Activated CD4-positive, alpha-beta T cell treated with anti-CD3 and anti-CD28 coated beads, Interleukin-2, amount 10 ng/mL, durations not matched to agents 7 days and 5 days (primary cell): Measurements from ENCODE around the gene SYNJ2. TPM values are rescaled to one million over a fixed set of nuclear protein-coding genes. Genes with fewer than 3 reads are reported as not detected.
"Not testable (repeated sequence)": the region's sequence is repeated elsewhere in the genome, so short reads cannot be mapped to it uniquely, and the experiment has no call there.

Experiments used
- CTCF ChIA-PET: fragments of 350-600 bp; sonication (Branson Sonifier 250); formaldehyde crosslinking; loops from one replicate; lab custom pipeline; 2021; ENCODE audit warnings: antibody characterized with exemption; lab: Charles Lee
- POLR2A ChIA-PET: fragments of 350-600 bp; sonication (Branson Sonifier 250); formaldehyde crosslinking; loops from one replicate; lab custom pipeline; 2021; ENCODE audit warnings: antibody characterized with exemption; lab: Charles Lee
- DNase-seq: peaks from one replicate; pipeline ENCODE4 v3.0.0-alpha.2; 2020
- H3K27ac Mint-ChIP-seq: one replicate; pipeline ENCODE4 v1.8.0; 2021; ENCODE audit warnings: mild to moderate bottlenecking, moderate library complexity, mixed read lengths
- H3K27me3 Mint-ChIP-seq: one replicate; pipeline ENCODE4 v1.8.0; 2021; ENCODE audit warnings: mixed read lengths
- H3K36me3 Mint-ChIP-seq: one replicate; pipeline ENCODE4 v1.8.0; 2021; ENCODE audit warnings: low read depth, mixed read lengths
- H3K4me1 Mint-ChIP-seq: one replicate; pipeline ENCODE4 v1.8.0; 2021; ENCODE audit warnings: mixed read lengths
- H3K4me3 Mint-ChIP-seq: one replicate; pipeline ENCODE4 v1.8.0; 2021; ENCODE audit warnings: mild to moderate bottlenecking, moderate library complexity, mixed read lengths
- H3K9me3 Mint-ChIP-seq: one replicate; pipeline ENCODE4 v1.8.0; 2021; ENCODE audit warnings: mixed read lengths
- total RNA-seq, 2 experiments: library from RNA; stranded (reverse); gene quantifications; one replicate each; pipeline ENCODE4 v1.2.3, GENCODE V29; 2021

SYNJ2 gene
- 10 to 100 TPM; 35.8 to 39.0 TPM for total RNA-seq

DNA sequence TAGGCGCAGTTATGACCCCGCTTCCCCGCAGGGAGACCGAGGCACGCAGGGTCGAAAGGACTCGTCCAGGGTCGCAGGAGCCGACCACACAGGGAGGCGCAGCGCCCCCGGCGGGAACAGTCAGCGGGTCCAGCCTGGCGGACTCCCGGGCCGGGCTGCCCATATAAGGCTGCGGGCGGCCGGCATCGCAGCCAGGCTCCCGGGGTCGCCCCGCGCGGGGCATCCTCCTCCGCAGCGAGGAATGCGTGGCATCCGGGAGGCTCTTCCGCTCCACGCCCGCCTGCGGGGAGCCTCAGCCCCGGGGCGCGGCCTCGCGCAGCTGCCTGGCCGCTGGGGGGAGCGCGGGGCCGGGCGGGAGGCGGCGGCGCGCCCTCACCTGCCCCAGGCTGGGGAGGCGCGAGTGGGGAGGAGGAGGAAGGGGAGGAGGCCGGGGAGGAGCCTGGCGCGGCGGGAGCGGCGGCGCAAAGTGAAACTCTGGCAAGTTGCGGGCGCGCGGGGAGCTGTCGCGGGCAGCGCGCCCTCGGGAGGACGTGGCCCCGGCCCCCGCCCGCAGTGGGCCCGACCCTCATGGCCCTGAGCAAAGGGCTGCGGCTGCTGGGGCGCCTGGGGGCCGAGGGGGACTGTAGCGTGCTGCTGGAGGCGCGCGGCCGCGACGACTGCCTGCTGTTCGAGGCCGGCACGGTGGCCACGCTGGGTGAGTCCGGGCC lies at the start of gene SYNJ2:
TSS of gene SYNJ2 (plus strand) at position 469 of the 707 bp plus-strand sequence. CDS start at position 568, 99 bp downstream.
- Mint-ChIP-seq H3K36me3 (peaks cover 6% of the 10 kb centered on the region), H3K4me3 (peak within 1 kb of the TSS; percentile 96), H3K9me3 (no peaks in the 10 kb centered on the region), H3K4me1 (peaks cover 53% of the 10 kb centered on the region), H3K27ac (peak within 1 kb of the TSS; percentile 88), H3K27me3 (peaks cover 12% of the 10 kb centered on the region)
- DNase-seq, result peak; percentile 89
- POLR2A ChIA-PET, result interaction anchor here (0.6 kb wide), 1 partner anchor 80 kb away, joined by 3 read pairs; no protein-coding TSS in a partner anchor
- CTCF ChIA-PET, result interaction anchor here (0.6 to 1.7 kb wide), 7 partner anchors 9 to 667 kb away, joined by 3 to 8 read pairs (median 4); no protein-coding TSS in a partner anchor

- Mint-ChIP-seq H3K27ac (no peak overlapping the region), H3K9me3 (no peaks in the 10 kb centered on the region), H3K27me3 (no peaks in the 10 kb centered on the region), H3K36me3 (peaks cover 19% of the 10 kb centered on the region), H3K4me1 (peaks cover 8% of the 10 kb centered on the region), H3K4me3 (no peak overlapping the region)
- ChIA-PET CTCF (no interaction called here), POLR2A (no interaction called here)
- no peak for DNase-seq
Measured at GRCh38 chr6:157935786-157936185, 45.9 kb upstream of the SYNJ2 start.

DNA sequence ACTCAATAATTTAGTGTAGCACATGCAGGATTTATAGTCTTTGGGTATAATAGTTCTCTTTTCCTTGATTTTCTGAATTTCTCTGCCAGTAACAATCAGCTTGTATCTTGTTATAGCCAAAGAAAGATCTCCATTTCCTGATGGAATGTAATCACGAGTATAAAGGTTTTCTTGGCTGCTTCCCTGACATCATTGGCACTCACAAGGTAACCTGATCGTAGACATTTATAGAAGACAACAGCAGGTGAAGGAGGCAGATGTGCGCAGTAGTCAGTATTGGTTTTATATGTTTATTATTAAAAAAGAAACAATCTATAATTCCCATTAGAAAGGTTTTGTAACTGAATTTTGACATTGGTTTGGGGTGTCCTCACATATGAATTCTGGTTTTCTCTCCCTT lies 44.3 kb upstream of the SYNJ2 start:
- ChIA-PET CTCF (interaction anchor here (0.8 to 1.3 kb wide), 2 partner anchors 25 to 64 kb away, joined by 3 to 4 read pairs; no protein-coding TSS in a partner anchor), POLR2A (no interaction called here)
- H3K4me1 Mint-ChIP-seq, result peaks cover 8% of the 10 kb centered on the region

DNA sequence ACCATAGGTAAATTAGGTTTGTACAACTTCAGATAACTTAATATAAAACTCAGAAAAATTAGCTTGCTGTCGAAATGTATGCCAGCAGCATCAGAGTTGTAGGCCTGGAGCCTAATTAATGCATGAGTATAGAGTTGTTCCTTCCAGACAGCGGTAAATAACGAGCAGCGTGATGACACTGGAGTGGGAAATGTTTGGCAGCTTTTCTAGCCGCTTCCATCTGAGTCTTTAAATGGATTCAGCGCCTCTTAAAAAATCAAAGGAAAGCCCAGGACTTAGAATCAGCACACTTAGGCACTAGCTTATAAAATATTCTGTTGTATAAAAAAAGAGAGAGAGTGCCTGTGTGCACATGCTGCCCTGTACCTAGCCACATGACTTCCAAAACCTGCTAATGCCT lies 43.7 kb upstream of the SYNJ2 start:
- Mint-ChIP-seq H3K27ac (no peak overlapping the region), H3K4me1 (peaks cover 8% of the 10 kb centered on the region), H3K27me3 (no peaks in the 10 kb centered on the region), H3K4me3 (no peak overlapping the region), H3K36me3 (peaks cover 17% of the 10 kb centered on the region), H3K9me3 (no peaks in the 10 kb centered on the region)
- ChIA-PET POLR2A (no interaction called here), CTCF (interaction anchor here (0.8 to 1.3 kb wide), 3 partner anchors 10 to 64 kb away, joined by 3 to 4 read pairs (median 3); no protein-coding TSS in a partner anchor)
- no peak for DNase-seq

More for the DNA sequence above, 44.3 kb upstream of the SYNJ2 start:
- H3K27me3 Mint-ChIP-seq, result no peaks in the 10 kb centered on the region
- H3K36me3 Mint-ChIP-seq, result peaks cover 17% of the 10 kb centered on the region
- H3K4me3 Mint-ChIP-seq, result no peak overlapping the region
- no peak overlapping the region for H3K27ac Mint-ChIP-seq
- no peaks in the 10 kb centered on the region for H3K9me3 Mint-ChIP-seq
- DNase-seq, result no peak

DNA sequence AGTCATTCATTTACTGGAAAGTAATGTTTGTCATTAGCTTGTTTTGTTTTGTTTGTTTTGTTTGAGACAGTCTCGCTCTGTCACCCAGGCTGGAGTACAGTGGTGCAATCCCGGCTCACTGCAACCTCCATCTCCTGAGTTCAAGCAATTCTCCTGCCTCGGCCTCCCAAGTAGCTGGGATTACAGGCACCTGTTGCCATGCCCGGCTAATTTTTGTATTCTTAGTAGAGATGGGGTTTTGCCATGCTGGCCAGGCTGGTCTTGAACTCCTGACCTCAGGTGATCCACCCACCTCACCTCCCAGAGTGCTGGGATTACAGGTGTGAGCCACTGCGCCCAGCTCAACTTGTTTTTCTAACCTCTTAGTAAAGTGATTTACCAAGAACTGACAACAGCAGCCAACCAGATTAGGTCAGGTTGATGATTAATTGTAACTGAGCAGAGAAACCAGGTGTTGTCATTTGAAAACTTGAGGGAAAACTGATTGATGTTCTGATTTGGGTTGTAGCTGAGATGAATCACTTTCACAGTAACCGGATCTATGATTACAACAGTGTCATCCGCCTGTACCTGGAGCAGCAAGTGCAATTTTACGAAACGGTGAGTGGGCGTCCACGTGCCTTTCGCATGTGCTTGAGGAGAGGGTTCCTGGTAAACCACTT lies 41.2 kb upstream of the SYNJ2 start:
- H3K27ac Mint-ChIP-seq, H3K27me3 Mint-ChIP-seq, POLR2A ChIA-PET, H3K9me3 Mint-ChIP-seq, H3K4me3 Mint-ChIP-seq, DNase-seq, H3K4me1 Mint-ChIP-seq: not testable (repeated sequence)
- CTCF ChIA-PET, result interaction anchor here (0.5 to 1.5 kb wide), 3 partner anchors 11 to 942 kb away, joined by 3 to 4 read pairs (median 3); no protein-coding TSS in a partner anchor
- peaks cover 21% of the 10 kb centered on the region for H3K36me3 Mint-ChIP-seq

DNA sequence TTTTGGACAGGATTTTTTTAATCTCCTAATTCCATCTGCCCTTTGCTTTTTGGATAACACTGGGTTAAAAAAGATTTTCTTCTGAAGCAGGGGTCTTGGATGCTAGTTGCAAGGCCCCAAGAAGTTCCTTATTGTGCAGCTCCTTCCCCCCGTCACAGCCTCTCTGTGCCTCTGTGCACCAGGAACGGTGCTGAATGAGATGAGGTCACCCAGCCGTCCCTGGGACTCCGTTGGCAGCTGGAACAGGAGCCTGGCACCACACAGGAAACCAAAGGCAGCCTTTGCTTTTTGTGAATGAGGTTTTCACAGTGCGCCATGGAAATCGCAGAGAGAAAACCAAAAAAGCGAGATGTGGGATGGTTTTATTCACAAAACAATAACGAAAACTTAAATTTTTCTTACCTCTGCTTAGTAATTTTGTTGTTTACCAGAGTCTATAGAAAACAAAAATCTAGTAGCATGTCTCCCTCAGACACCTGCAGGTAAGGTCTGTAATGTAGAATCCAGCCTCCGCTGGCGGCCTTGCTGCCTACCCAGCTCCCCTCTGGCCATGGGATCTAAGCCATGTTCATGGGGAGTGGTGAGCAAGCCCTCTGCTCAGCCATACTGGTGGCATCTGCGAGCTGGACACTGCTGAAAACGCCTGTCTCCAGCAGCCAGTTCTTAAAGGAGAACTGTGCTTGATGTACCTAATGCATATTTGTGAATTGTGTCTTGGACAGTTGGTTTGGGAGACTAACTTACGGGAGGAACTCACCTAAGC lies 40.4 kb upstream of the SYNJ2 start:
- H3K27me3 Mint-ChIP-seq, result no peaks in the 10 kb centered on the region
- no peak overlapping the region for H3K4me3 Mint-ChIP-seq
- ChIA-PET CTCF (interaction anchor here (0.9 to 1.5 kb wide), 2 partner anchors 10 to 14 kb away, joined by 3 to 4 read pairs; no protein-coding TSS in a partner anchor), POLR2A (no interaction called here)
- H3K4me1 Mint-ChIP-seq, result peaks cover 8% of the 10 kb centered on the region
- no peak for DNase-seq
- peaks cover 21% of the 10 kb centered on the region for H3K36me3 Mint-ChIP-seq
- H3K27ac Mint-ChIP-seq, result no peak overlapping the region
- H3K9me3 Mint-ChIP-seq, result no peaks in the 10 kb centered on the region

DNA sequence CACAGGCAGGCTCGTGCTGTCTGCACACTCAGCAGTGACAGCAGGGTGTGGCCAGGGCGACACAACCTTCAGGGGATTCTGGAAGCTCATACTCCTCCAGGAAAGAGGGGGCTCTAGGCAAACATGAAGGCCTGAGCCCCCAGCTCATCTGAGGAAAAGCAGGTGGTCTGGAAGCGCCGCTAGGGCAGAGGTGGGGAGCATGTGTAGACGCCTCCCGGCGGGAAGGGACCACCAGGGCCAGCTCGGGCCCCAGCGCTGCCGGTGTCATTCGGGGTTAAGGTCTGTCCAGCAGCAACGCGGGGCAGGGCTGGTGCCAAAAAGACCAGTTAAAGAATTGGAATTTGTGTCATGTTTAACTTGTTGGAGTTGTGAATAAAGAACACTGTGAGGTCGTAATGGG lies 39.3 kb upstream of the SYNJ2 start:
- ChIA-PET POLR2A (no interaction called here), CTCF (no interaction called here)
- Mint-ChIP-seq H3K4me1 (peaks cover 6% of the 10 kb centered on the region), H3K27ac (no peak overlapping the region), H3K27me3 (no peaks in the 10 kb centered on the region), H3K9me3 (no peaks in the 10 kb centered on the region), H3K4me3 (no peak overlapping the region), H3K36me3 (peaks cover 21% of the 10 kb centered on the region)
- no peak for DNase-seq

- H3K27ac Mint-ChIP-seq, result no peak overlapping the region
- no peaks in the 10 kb centered on the region for H3K9me3 Mint-ChIP-seq
- CTCF ChIA-PET, result no interaction called here
- no peaks in the 10 kb centered on the region for H3K27me3 Mint-ChIP-seq
- H3K4me3 Mint-ChIP-seq, result no peak overlapping the region
- peaks cover 17% of the 10 kb centered on the region for H3K36me3 Mint-ChIP-seq
- H3K4me1 Mint-ChIP-seq, result peaks cover 6% of the 10 kb centered on the region
- POLR2A ChIA-PET, result interaction anchor here (0.6 kb wide), 1 partner anchor 82 kb away, joined by 3 read pairs; no protein-coding TSS in a partner anchor
- DNase-seq, result no peak
Measured at GRCh38 chr6:157943249-157943963, 38.3 kb upstream of the SYNJ2 start.

- ChIA-PET CTCF (no interaction called here), POLR2A (no interaction called here)
- DNase-seq, result no peak
- peaks cover 4% of the 10 kb centered on the region for H3K27me3 Mint-ChIP-seq
- H3K4me1 Mint-ChIP-seq, result peaks cover 6% of the 10 kb centered on the region
- peaks cover 14% of the 10 kb centered on the region for H3K36me3 Mint-ChIP-seq
- H3K4me3 Mint-ChIP-seq, result no peak overlapping the region
- no peaks in the 10 kb centered on the region for H3K9me3 Mint-ChIP-seq
- H3K27ac Mint-ChIP-seq, result no peak overlapping the region
Measured at GRCh38 chr6:157943964-157944283, 37.7 kb upstream of the SYNJ2 start.

DNA sequence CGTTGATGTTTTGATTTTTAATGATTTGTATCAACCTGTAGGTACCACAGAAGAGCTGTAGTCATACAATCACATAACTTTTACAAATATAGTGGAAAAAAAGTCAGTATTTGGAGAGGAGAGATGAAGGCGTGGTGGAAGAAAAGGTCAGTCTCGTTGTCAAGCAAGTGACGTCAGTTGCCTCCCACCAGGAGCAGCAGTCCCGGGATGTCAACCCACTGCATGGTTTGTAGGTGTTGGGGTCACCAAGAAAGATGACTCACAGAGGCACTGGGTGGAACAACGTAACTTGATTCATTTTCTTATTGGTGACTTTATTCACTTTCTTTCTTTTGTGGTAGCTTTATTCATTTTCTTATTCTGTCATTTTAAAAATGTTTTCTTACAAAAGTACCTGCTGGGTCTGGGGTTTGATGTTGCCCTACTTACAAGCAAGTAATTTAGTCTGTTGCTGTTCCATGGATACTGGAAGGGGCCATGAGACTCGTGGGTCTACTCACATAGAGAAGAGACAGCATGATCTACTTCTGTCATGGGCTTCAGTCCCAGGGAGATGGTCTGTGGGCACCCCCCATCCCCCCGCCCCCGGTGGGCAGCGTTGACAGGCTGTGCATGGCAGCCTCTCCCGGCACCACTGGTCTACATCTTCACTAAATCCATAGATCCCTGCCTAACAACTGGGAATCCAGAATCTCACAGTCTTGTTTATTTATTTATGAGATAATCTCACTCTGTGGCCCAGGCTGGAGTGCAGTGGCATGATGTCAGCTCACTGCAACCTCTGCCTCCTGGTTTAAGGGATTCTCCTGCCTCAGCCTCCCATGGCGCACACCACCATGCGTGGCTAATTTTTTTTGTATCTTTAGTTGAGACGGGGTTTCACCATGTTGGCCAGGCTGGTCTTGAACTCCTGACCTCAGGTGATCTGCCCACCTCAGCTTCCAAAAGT lies 36.4 kb upstream of the SYNJ2 start:
- peaks cover 6% of the 10 kb centered on the region for H3K4me1 Mint-ChIP-seq
- no peak for DNase-seq
- no peaks in the 10 kb centered on the region for H3K9me3 Mint-ChIP-seq
- no peak overlapping the region for H3K27ac Mint-ChIP-seq
- H3K4me3 Mint-ChIP-seq, result no peak overlapping the region
- H3K27me3 Mint-ChIP-seq, result peaks cover 15% of the 10 kb centered on the region
- peaks cover 6% of the 10 kb centered on the region for H3K36me3 Mint-ChIP-seq
- ChIA-PET CTCF (interaction anchor here (1.7 kb wide), 1 partner anchor 188 kb away, joined by 5 read pairs; no protein-coding TSS in a partner anchor), POLR2A (no interaction called here)

DNA sequence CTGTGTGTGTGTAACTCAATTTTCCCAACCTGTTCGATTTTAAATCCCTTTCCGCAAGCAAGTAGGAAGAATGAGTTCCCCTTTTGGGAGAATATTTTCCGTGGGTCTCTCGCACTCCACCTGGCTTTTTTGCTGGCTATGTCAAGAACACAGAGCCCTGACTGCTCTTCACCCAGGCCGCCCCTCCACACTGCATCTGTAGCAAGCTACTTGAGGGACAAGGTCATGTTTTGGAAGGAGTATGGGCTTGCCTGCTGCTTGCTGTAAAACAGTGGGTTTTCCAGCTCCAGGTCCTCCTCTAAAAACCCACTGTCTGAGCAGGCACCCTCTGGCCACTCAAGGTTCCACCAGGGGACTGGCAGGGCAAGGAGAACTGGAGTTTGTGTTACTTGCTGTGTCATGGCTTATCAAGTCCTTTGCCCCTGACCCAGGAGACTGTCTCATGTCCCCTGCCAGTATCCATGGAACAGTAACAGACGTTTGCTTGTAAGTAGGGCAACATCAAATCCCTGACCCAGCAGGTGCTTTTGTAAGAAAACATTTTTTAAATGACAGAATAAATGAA lies 35.5 kb upstream of the SYNJ2 start:
- POLR2A ChIA-PET, result no interaction called here
- H3K4me3 Mint-ChIP-seq, result no peak overlapping the region
- peaks cover 6% of the 10 kb centered on the region for H3K36me3 Mint-ChIP-seq

More for the DNA sequence above, 35.5 kb upstream of the SYNJ2 start:
- CTCF ChIA-PET, result interaction anchor here (0.8 to 1.7 kb wide), 3 partner anchors 17 to 189 kb away, joined by 3 to 5 read pairs (median 5); no protein-coding TSS in a partner anchor
- DNase-seq, result no peak
- Mint-ChIP-seq H3K4me1 (no peaks in the 10 kb centered on the region), H3K27me3 (peaks cover 24% of the 10 kb centered on the region), H3K9me3 (no peaks in the 10 kb centered on the region), H3K27ac (no peak overlapping the region)
